GM03348 (cell line): ENCODE measurements around the gene TPCN2.
A peak's percentile ranks its signal among the peaks of the same experiment; 100 is the strongest.

Experiments used
- DNase-seq: peaks from one replicate; pipeline ENCODE4 v3.0.0; 2012; ENCODE audit warnings: low spot score

Gene TPCN2

DNA sequence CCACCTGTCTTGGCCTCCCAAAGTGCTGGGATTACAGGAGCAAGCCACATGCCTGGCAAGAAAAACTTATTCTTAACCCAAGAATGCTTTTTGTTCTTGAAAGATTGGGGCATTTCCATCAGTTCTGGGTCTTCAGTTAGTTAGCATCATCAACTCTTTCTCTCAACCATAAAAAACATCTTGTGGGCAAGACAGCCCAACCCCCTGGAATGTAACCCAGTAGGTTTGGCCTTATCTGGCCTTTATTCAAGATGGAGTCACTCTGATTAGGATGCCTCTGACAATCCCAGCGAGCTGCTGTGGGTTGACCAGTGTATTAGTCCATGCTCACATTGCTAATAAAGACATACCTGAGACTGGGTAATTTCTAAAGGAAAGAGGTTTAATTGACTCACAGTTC is 9.2 kb upstream of the TPCN2 start:
- DNase-seq: no peak

- DNase-seq: no peak
Measured at GRCh38 chr11:69040051-69040450, 8.7 kb upstream of the TPCN2 start.

- DNase-seq: peak; percentile 64
Measured at GRCh38 chr11:69040581-69041260, 8.0 kb upstream of the TPCN2 start.

- DNase-seq: no peak
Measured at GRCh38 chr11:69041516-69041915, 7.2 kb upstream of the TPCN2 start.

- DNase-seq: peak; percentile 89
Measured at GRCh38 chr11:69044111-69045013, 4.4 kb upstream of the TPCN2 start.

- DNase-seq: no peak
Measured at GRCh38 chr11:69048031-69048693, 570 bp upstream of the TPCN2 start.

GRCh38 chr11:69049490-69049867 is 747 bp downstream of the TPCN2 start:
- DNase-seq: peak; percentile 36

- no peak for DNase-seq
Measured at GRCh38 chr11:69050592-69051380, 2.1 kb downstream of the TPCN2 start.

- no peak for DNase-seq
Measured at GRCh38 chr11:69051381-69052342, 2.9 kb downstream of the TPCN2 start.

- no peak for DNase-seq
Measured at GRCh38 chr11:69052343-69053168, 3.8 kb downstream of the TPCN2 start.

GRCh38 chr11:69053169-69053477 is 4.4 kb downstream of the TPCN2 start:
- DNase-seq: no peak

GRCh38 chr11:69053546-69054396 is 5.0 kb downstream of the TPCN2 start:
- DNase-seq: no peak

- no peak for DNase-seq
Measured at GRCh38 chr11:69054397-69055211, 5.9 kb downstream of the TPCN2 start.

DNA sequence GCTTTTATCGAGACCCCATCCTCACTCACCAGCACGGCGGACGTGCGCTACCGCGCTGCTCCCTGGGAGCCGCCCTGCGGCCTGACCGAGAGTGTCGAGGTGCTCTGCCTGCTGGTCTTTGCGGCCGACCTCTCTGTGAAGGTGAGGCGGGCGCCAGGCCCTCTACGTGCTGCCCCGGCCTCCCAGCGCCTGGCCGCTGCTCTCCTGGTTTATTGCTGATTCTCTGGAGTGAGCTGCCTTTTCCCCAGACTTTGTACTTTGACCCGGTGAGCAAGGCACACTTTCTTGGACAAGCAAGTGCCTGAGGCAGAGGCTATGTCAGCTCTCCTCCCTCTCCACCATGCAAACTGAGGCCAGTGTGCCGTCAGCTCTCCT is 6.5 kb downstream of the TPCN2 start:
- DNase-seq: no peak

- DNase-seq: no peak
Measured at GRCh38 chr11:69055598-69056516, 7.1 kb downstream of the TPCN2 start.

DNA sequence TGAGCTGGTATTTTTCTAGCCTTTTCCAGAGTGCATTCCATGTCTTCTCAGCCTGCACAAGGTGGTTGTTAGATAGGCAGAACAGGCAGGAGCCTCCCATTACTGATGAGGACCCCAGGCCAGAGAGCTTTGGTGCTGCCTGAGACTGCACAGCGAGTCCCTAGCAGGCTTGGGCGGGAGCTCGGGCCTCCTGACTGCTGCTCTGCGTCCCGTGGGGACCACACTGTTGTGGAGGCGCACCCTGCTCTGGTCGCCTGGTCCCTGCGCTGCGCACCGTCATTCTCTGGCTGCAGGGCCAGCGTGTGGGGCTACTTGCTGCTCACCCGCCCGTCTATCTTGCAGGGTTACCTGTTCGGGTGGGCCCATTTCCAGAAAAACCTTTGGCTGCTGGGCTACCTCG is 8.5 kb downstream of the TPCN2 start:
- DNase-seq: no peak

GRCh38 chr11:69057801-69058200 is 9.1 kb downstream of the TPCN2 start:
- DNase-seq: no peak
